SK-N-MC (cell line): ENCODE measurements around the gene MT2A.

Experiments
- DNase-seq: peaks from one replicate; pipeline ENCODE4 v3.0.0-alpha.2; 2011; ENCODE audit warnings: low read depth, low spot score
- H3K27ac ChIP-seq: fragments of 200-600 bp; sonication (generic); 2 replicates; pipeline ENCODE4 v1.5.1; 2016; ENCODE audit warnings: mixed run types
- H3K36me3 ChIP-seq: fragments of 200-600 bp; sonication (generic); 2 replicates; pipeline ENCODE4 v1.6.1; 2017; ENCODE audit warnings: antibody characterized with exemption, low read length, mixed read lengths; ENCODE audit not compliant: insufficient read depth
- H3K4me3 ChIP-seq: fragments of 200-600 bp; sonication (generic); 2 replicates; pipeline ENCODE4 v1.5.1; 2016
- H3K9ac ChIP-seq: fragments of 200-600 bp; sonication (generic); 2 replicates; pipeline ENCODE4 v1.8.0; 2017; ENCODE audit warnings: mixed run types, mixed read lengths; ENCODE audit not compliant: insufficient read length
- H3K9me3 ChIP-seq: fragments of 200-600 bp; sonication (generic); 2 replicates; pipeline ENCODE4 v1.6.1; 2017; ENCODE audit warnings: low read depth, mild to moderate bottlenecking, antibody characterized with exemption, low read length, moderate library complexity, mixed read lengths
- EZH2 ChIP-seq: fragments of 200-600 bp; sonication (generic); IDR thresholded peaks from one replicate; pipeline ENCODE4 v1.6.1; 2017; ENCODE audit warnings: antibody characterized with exemption
- FOXP2 ChIP-seq: optimal IDR thresholded peaks from 2 replicates; pipeline ENCODE3; 2011; ENCODE audit warnings: mild to moderate bottlenecking, moderate library complexity; ENCODE audit not compliant: insufficient read depth; ENCODE audit errors: extremely low read length, control extremely low read depth
- POLR2AphosphoS5 ChIP-seq: IDR thresholded peaks from 2 replicates; pipeline ENCODE4 v1.6.1; 2012; ENCODE audit warnings: mild to moderate bottlenecking, low read depth, low read length, borderline replicate concordance

The MT2A gene

DNA sequence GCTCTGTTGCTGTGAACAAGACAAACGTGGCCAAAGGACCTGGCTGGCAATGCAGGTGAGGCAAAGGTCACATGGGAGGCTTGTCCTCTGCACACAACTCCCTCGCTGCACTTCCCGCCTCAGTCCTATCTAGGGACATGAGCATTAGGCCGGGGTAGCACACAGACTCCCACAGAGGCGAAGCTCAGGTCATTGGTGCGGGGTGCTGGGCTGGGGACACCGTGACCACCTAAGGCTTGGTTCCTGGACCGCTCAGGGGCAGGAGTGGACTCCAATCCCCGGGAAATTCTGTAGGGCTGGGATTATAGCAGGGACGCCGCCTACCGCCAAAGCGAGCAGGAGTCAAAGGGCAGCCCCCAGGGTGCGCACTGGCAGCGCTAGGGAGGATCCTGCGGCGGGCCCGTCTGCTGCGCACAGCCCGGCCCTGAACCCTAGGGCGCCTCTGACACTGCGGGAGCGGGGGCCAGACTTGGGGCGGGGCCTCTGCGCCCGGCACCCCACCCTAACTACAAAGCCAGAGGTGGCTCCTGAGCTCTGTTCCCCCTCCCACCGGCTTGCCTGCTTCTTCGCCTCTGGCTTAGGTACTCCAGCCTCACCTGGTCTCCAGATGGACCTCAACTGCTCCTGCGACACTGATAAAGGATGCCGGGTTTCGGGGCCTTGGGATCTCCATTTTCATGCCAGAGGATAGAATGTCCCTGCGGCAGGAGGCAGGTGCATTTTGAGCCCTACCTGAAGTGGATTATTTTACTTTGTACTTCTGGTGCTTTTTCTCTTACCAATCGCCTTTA is 39.5 kb downstream of the MT2A start:
- Histone ChIP-seq H3K9ac (no peak overlapping the region), H3K36me3 (no peaks in the 10 kb centered on the region), H3K27ac (no peak overlapping the region), H3K9me3 (no peaks in the 10 kb centered on the region), H3K4me3 (no peak overlapping the region)
- no peak for DNase-seq
- TF ChIP-seq POLR2AphosphoS5 (no peak), FOXP2 (no peak), EZH2 (no peak)

DNA sequence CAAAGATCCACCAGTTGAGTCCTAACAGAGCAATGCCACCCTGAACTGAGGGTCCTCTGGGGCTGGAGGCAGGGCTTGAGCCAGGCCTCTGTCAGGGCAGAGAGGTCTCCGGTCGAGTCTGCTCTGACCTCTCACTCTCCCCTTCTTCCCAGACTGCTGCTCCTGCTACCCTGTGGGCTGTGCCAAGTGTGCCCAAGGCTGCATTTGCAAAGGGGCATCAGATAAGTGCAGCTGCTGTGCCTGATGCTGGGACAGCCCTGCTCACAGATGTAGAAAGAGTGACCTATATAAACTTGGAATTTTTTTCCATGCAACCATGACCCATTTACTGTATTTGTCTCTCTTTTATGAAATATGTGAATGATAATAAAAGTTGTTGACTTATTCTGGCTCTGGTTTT is 40.9 kb downstream of the MT2A start:
- no peak overlapping the region for H3K27ac ChIP-seq
- no peaks in the 10 kb centered on the region for H3K36me3 ChIP-seq
- H3K9me3 ChIP-seq, result no peaks in the 10 kb centered on the region
- TF ChIP-seq POLR2AphosphoS5, result no peak
- H3K4me3 ChIP-seq, result no peak overlapping the region
- no peak for DNase-seq
- H3K9ac ChIP-seq, result no peak overlapping the region

DNA sequence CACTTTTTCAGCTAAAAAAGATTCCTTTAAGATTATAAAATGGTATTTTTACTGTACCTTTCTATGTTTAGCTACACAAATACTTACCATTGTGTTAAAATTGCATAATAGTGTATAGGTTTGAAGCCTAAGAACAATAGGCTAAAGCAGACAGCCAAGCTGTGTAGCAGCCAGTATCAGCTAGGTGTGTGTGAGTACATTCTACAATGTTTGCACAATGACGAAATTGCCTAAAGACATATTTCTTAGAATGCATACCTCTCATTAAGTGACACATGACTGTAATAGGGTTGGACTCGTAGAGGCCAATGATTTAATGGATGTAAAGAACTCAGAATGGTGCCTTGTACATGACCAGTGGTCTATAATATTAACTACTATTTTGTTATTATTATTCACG is 41.4 kb downstream of the MT2A start:
- H3K27ac ChIP-seq, result no peak overlapping the region
- no peak for TF ChIP-seq POLR2AphosphoS5
- no peak for TF ChIP-seq FOXP2
- no peak for TF ChIP-seq EZH2

DNA sequence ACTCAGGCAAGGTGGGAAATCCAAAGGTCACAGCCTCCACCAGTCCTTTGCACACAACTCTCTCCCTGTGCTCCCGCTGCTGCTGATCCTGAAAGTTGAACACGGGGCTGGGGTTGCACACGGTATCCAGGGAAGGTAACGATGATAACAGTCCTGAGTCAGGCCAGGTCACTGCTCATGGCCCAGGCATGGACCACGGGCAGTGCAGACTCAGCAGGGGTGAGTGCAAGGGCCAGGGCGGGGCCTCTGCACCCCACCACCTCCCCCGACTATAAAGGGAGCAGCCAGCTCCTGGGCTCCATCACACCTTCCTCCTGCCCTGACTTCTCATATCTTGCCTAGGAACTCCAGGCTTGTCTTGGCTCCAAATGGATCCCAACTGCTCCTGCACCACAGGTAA is 43.2 kb downstream of the MT2A start, which contains the start of gene MT1B:
TSS of gene MT1B (plus strand) at position 301 of the 400 bp plus-strand sequence. CDS start at position 369, 68 bp downstream.
- no peak for DNase-seq
- no peaks in the 10 kb centered on the region for H3K9me3 ChIP-seq
- H3K27ac ChIP-seq, result no peak within 1 kb of the TSS
- no peak within 1 kb of the TSS for H3K9ac ChIP-seq
- TF ChIP-seq FOXP2 (no peak), POLR2AphosphoS5 (no peak), EZH2 (no peak)
- H3K36me3 ChIP-seq, result no peaks in the 10 kb centered on the region
- H3K4me3 ChIP-seq, result no peak within 1 kb of the TSS

More for the DNA sequence above, 41.4 kb downstream of the MT2A start:
- Histone ChIP-seq H3K4me3 (no peak overlapping the region), H3K9ac (no peak overlapping the region), H3K36me3 (no peaks in the 10 kb centered on the region), H3K9me3 (no peaks in the 10 kb centered on the region)
- no peak for DNase-seq

DNA sequence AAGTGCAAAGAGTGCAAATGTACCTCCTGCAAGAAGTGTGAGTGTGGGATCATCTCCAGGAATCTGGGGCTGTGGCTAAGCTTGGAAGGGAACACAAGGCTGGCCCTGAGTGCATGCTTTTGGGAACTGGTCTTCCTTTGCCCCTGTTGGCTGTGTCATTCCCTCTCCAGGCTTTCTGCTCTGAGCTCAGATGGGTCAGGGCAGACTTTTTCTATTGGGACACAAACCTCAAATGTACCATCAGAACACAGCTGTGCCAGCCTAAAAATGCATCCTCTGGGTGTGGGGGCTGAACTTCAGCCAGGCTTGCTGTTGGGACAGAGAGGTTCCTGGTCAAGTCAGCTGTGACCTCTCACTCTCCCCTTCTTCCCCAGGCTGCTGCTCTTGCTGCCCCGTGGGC is 44.2 kb downstream of the MT2A start:
- no peak for TF ChIP-seq FOXP2
- TF ChIP-seq EZH2, result no peak
- TF ChIP-seq POLR2AphosphoS5, result no peak
- H3K27ac ChIP-seq, result no peak overlapping the region

DNA sequence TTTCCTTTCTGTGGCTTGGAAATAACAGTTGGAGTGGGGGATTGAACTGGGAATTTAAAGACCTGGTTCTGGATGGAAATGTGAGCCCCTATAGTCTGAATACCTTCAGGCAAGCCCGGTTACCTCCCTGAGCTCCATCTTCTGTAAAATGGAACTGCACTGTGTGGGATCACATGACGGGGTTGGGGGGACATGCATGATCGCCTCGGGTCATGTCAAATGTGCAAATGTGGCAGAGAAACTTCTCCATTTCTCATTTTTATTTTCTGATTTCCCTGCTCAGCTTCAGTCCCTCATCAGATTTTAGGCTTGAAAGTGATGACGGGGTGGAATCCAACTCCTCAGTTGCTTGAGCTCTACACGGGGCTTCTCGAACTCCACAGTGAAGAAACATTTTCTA is 44.8 kb downstream of the MT2A start:
- no peak overlapping the region for H3K9ac ChIP-seq
- TF ChIP-seq FOXP2 (no peak), POLR2AphosphoS5 (no peak), EZH2 (no peak)
- H3K4me3 ChIP-seq, result no peak overlapping the region
- no peaks in the 10 kb centered on the region for H3K9me3 ChIP-seq
- DNase-seq, result no peak
- no peaks in the 10 kb centered on the region for H3K36me3 ChIP-seq
- H3K27ac ChIP-seq, result no peak overlapping the region

More for the DNA sequence above, 44.2 kb downstream of the MT2A start:
- DNase-seq, result no peak
- Histone ChIP-seq H3K36me3 (no peaks in the 10 kb centered on the region), H3K4me3 (no peak overlapping the region), H3K9me3 (no peaks in the 10 kb centered on the region), H3K9ac (no peak overlapping the region)

DNA sequence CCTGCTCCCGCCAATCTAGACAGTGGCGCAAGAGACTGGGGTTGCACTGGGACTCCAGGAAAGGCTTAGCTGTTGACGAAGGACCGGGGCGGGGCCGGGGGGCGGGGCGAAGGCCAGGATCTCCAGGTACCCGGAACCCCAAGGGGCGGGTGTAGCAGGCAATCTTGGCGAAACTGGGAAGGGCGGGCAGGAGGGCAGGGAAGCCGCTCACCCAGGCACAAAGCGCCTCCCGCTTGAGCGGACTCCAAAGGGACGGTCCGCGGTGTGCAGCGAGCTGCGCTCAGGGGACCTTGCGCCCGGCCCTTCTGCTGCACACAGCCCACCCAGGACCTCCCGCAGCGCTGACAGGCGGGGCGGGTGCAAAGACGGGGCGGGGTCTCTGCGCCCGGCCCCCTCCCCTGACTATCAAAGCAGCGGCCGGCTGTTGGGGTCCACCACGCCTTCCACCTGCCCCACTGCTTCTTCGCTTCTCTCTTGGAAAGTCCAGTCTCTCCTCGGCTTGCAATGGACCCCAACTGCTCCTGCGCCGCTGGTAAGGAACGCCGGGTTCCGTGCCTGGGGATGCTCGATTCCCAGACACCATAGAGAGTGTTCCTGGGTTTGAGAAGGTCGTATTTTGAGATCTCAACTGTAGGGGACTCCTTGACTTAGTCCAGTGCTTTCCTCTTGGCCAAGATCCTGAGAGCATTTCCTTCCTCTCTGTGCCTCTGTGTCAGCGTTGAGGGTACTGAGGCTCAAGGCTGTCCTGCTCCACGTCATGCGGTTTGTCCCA is 49.4 kb downstream of the MT2A start, which contains the start of gene MT1F:
TSS of gene MT1F (plus strand) at position 405 of the 772 bp plus-strand sequence. CDS start at position 505, 100 bp downstream.
- no peak for DNase-seq
- no peak within 1 kb of the TSS for H3K27ac ChIP-seq
- TF ChIP-seq POLR2AphosphoS5, result no peak
- TF ChIP-seq EZH2, result no peak
- no peak for TF ChIP-seq FOXP2
- H3K4me3 ChIP-seq, result no peak within 1 kb of the TSS; the same call in 1 of the 2 replicates
- no peaks in the 10 kb centered on the region for H3K36me3 ChIP-seq
- H3K9me3 ChIP-seq, result no peaks in the 10 kb centered on the region
- H3K9ac ChIP-seq, result no peak within 1 kb of the TSS

DNA sequence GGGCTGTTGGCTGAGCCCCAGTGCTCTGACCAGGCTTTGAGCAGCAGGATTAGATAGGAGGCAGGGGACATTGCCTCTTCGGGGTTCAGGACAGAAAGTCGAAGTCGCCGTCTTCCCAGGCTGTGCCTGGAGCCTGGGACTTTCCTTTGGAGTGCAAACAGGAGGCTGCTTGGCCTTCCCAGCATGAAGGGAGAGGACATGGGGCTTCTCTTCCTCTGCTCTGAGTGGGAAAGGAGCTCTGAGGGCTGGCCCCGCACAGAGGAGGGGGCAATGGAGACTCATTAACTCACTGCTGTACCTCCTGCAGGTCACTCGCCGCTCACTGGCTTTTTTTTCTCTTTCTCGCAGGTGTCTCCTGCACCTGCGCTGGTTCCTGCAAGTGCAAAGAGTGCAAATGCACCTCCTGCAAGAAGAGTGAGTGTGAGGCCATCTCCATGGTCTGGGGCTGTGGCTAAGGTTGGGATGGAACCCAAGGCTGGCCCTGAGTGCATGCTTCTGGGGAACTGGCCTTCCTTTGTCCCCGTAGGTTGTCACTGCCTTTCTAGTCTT is 50.0 kb downstream of the MT2A start:
- Histone ChIP-seq H3K4me3 (no peak overlapping the region), H3K27ac (no peak overlapping the region), H3K36me3 (no peaks in the 10 kb centered on the region), H3K9me3 (no peaks in the 10 kb centered on the region), H3K9ac (no peak overlapping the region)
- TF ChIP-seq FOXP2, result no peak
- no peak for TF ChIP-seq EZH2
- TF ChIP-seq POLR2AphosphoS5, result no peak
- DNase-seq, result no peak
